GM19438 (cell line): Measurements from ENCODE around the gene KCTD1.

Experiments
- ATAC-seq: cut with Tn5 transposase; IDR thresholded peaks from one replicate; pipeline ENCODE4 v1.9.1; 2021; ENCODE audit warnings: low read depth; ENCODE audit not compliant: unreplicated experiment

The KCTD1 gene

GRCh38 chr18:26435415-26436095, 112.8 kb downstream of the KCTD1 start:
- no peak for ATAC-seq

GRCh38 chr18:26434887-26435286, 113.5 kb downstream of the KCTD1 start:
- no peak for ATAC-seq

GRCh38 chr18:26432651-26433424, 115.5 kb downstream of the KCTD1 start:
- no peak for ATAC-seq

GRCh38 chr18:26429535-26430226, 118.7 kb downstream of the KCTD1 start:
- no peak for ATAC-seq

GRCh38 chr18:26425148-26425531, 123.2 kb downstream of the KCTD1 start:
- no peak for ATAC-seq

GRCh38 chr18:26424428-26425147, 123.8 kb downstream of the KCTD1 start:
- ATAC-seq = no peak

DNA sequence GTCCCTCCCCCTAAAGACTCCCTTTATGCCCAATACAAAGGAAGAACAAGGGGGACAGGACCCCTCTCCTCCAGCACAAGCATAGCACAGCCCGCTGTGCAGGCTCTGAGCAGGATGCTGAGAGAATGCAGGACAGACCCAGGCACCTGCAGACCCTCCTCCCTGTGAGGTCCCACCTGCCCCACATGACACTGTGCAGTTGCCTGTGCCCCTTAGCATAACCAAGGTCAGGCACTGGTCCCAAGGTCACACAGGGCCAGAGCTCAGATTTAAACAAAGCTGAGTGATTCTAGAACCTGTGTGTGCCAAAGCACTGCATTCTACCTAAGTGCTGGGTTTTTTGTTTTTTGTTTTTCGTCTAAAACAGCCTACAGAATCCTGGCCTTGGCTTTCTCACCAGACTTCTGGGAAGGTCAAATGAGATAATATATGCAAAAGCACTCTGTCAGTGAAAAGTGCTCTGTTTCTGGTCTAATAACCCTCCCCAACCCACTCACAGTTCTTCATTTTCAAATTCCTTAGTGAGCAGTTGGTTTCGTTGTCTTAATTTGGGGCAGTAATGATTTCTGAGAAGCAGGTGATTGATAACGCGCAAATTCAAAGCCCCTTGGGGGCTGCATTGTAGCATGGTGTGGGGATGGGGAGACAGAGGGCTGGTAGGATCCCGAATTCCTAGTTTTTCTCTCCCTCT, 125.7 kb downstream of the KCTD1 start:
- peak; percentile 69 for ATAC-seq

GRCh38 chr18:26421931-26422330, 126.4 kb downstream of the KCTD1 start:
- ATAC-seq = no peak

GRCh38 chr18:26421503-26421902, 126.8 kb downstream of the KCTD1 start:
- no peak for ATAC-seq

DNA sequence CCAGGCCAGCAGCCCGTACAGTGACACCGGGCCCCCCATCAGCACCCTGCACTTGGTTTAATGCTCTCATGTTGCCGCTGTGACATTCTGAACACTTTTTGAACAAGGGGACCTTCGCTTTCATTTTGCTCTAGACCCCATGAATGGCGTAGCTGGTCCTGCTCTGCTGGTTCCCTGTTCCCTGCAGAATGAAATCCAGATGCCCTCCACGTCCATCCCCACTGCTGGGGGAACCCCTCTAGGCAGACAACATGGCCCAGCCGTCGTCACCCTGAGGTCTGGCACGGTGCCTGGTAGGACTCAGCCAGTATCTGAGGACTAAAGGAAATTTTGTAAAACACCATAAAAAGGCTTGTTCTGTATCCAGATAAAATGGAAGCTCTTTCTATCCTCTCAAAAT, 128.6 kb downstream of the KCTD1 start:
- no peak for ATAC-seq

DNA sequence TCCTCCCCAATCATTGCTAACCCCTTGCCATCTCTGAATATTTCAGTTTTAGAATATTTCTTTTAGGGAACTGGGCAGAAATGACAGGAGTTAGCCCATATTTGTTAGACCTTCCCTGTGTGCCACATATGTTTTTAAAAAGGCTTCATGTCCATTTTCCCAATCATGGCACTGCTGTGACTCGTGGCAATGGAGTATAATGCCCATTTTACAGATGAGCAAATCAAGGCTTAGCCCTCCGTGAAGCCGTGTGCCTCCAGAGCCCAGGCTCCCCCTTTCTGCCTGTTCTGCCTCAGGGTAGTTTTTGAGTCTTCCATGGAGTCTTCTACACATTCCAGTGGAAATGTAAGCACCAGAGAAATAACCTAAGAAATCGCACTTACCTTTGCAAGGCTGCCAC, 130.1 kb downstream of the KCTD1 start:
- no peak for ATAC-seq

GRCh38 chr18:26417190-26417589, 131.2 kb downstream of the KCTD1 start:
- no peak for ATAC-seq

- no peak for ATAC-seq
Observed at GRCh38 chr18:26416652-26417150, 131.7 kb downstream of the KCTD1 start.

DNA sequence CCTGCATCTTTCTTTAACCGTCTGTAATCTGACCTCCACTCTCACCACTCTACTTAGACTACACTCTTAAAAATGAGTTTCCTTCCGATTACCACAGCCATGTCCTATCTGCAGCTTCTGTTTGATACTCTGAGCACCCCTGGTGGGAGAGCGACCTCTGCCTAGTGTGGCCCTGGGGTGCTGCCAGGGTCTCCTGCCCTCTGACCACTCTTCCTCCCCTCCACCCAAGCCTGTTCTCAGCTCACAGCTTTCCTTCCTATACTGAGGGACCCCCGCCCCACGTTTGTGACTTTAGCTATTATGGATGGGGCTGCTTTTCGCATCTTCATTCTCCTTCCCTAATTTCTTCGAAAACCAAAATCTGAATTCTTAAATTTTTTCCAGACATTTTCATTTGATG, 132.7 kb downstream of the KCTD1 start:
- ATAC-seq = no peak

DNA sequence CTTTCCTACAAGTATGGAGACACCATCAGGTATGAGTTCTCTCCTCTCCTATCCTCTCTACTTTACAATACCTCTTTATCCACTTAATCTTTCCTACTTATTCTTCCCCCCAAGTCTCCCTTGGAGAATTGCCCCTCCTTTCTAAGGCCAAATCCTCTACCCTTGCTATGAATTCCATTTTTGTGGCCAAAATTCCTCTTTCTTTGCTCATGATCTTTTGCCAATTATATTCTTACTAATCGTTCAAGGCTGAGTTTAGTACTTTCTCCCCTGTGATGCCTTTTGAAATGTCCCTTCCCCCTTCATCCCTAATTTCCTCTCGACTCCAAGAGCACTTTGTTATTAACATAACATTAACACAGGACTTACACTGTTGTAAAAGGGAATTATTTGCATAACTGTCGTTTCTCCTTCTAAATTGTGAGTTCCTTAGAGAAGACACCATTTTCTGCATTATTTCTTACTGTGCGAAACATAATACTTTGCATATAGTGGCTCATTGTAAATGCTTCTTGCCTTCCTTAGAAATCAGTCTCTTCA, 133.4 kb downstream of the KCTD1 start:
- no peak for ATAC-seq

DNA sequence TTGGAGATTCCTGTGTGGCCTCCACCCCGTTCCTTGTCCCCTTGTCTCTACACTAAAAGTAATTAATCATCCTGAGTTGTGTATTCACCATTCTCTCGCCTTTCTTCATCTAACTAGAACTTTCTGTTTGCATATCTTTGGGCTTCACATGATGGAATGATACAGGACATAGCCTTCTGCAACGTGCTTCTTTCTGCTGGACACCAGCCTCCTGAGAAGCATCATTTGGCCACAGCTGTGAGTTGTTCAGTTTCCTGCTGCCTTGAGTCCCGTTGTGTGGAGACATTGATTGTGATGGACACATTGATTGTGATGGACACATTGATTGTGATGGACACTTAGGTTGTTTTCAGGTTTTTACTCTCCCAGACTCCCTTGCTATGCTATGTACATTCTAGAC, 139.3 kb downstream of the KCTD1 start:
- no peak for ATAC-seq

DNA sequence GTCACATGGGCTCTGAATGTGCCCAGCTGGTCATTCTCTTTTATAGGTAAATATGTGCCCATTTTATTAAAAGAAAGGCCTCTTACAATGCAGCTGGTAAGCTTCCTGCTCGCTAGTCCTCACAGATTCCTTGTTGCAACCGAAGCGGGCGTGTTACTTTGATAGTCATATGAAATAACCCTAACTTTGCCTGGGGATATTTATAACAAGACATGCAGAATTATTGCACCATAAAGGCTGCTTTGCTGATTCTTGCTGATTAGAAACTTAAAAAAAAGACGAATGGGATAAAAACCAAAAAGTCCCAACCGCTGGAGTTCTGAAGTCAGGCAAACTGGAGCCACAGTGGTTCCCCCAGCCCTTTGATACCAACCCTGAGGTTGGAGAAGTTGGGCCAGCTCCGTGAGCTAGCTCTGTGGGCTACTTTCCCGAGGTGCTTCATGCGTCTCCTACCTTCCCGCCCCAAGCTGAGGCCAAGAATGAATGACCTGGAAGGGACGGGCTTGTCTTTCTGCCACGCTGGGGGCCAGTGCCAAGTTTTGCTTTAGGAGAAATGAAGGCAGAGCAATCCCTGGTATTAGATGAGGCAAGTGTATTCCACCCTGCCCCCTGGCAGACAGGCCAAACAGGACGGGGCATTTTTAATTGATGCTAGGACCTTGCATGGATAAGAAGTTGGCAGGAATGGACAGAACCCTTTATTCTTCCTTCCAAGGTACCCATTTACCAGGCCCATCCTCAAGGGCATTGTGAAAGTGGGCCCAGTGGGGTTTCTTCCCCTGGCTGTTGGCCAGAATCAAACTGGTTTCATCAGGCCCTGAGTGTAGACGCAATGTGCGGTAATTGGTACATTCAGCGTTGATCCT, 140.4 kb downstream of the KCTD1 start:
- no peak for ATAC-seq

DNA sequence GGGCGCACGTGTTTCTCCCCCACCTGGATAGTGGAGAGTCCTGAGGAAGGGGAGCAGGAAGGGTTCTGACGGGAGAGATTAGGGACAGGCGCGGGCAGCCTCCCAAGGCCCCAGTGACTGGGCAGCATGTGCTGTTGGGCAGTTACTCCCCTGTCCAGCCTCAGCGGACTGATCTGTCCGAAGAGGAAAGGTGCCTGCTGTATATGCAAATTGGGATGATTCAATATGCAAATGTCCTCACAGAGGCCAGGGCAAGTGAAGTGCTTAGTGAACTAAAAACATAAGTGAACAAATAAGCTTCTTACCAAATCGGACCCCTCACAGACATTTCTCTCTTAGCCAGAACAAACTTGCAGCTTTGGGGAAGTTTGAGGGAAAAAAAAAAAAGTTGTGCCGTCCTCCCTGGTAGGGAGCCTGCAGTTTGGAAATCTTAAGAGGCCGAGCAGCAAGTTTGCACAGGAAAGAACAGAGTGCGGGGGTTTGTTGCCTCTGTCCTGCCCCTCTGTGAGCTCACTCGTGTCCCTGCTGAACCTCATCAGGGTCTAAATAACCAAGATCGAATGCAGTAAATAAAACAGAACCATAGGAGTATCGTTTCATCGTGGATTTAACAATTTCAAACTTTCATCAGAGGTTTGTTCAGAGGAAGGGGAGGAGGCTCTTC, 141.4 kb downstream of the KCTD1 start:
- ATAC-seq = no peak

GRCh38 chr18:26406324-26406723, 142.0 kb downstream of the KCTD1 start:
- no peak for ATAC-seq
